ENCODE measurements around the gene AGAP1. TPM values are rescaled to one million over a fixed set of nuclear protein-coding genes. Genes with fewer than 3 reads are reported as not detected.

The AGAP1 gene
- total RNA-seq, 1 donor from 2014 or later = 44.0 TPM

DNA sequence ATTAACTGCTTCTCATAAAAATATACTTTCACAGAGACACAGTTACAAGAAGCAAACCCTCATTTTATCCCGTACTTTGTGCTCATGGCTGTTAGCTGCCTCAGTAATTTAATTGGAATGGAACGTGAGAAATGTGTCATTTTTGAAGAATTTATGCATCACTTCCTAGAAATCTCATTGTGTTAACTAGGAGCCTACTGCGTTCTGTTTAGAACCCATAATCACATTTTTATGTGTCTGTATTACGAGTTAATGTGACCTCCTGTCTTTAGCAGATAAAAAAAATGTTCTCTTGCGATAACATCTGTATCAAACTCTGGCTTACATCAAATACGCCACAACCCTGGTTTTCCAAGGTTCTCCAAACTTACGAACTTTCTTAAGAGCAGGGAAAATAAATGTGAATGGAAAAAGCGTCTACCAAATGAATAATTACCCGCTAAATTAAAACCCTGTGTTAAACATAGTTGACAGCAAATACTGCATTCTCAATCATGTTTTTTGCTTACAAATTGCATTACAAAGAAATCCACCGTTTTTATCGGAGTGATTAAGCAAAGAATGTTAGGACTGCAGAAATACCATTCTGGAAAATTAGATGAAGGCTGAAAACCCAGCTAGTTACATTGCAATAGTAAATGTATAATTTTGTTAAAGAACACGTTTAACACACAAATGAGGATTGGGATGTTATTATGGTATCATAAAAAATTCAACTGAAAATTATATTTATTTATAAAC, 686.4 kb downstream of the AGAP1 start:
- H3K27ac Mint-ChIP-seq = peak overlapping the region; percentile 88
- TF ChIP-seq, protein P1, sequence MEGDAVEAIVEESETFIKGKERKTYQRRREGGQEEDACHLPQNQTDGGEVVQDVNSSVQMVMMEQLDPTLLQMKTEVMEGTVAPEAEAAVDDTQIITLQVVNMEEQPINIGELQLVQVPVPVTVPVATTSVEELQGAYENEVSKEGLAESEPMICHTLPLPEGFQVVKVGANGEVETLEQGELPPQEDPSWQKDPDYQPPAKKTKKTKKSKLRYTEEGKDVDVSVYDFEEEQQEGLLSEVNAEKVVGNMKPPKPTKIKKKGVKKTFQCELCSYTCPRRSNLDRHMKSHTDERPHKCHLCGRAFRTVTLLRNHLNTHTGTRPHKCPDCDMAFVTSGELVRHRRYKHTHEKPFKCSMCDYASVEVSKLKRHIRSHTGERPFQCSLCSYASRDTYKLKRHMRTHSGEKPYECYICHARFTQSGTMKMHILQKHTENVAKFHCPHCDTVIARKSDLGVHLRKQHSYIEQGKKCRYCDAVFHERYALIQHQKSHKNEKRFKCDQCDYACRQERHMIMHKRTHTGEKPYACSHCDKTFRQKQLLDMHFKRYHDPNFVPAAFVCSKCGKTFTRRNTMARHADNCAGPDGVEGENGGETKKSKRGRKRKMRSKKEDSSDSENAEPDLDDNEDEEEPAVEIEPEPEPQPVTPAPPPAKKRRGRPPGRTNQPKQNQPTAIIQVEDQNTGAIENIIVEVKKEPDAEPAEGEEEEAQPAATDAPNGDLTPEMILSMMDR (IDR thresholded peaks at IDR 0.05; ENCODE audit: unreplicated experiment) = no peak
- DNase-seq (ENCODE audit: low spot score in 2 of 2, unreplicated experiment in 2 of 2) = no peak

DNA sequence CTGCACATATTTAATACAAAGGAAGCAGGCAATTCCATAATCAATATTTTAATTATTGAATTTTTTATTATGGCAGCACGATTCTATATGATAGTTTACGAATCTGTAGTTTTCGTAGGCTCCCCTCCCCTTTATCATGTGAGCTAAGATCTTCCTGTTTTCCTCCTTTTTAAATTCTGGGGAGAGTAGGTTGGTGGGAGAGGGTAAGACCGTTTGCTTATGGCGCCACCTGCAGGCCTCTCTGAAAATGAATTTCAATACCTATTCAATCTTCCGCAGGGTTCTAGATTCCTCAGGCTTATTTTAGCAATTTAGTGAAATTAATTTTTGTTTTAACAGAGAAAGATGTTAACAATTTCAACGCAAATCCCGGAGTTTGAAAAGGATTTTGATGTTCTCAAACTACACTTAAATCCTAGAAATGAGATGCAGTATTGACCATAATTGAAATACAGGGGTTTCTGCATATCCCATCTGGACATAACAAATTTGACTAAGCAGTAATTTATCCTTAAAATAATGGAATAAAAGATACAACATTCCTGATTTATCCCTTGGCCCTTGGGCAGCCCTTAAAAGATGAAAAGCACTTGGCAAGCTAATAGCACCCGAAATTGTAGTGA, 687.1 kb downstream of the AGAP1 start:
- Mint-ChIP-seq H3K27ac (no peak overlapping the region), H3K9me3 (peaks cover 14% of the 10 kb centered on the region), H3K36me3 (no peaks in the 10 kb centered on the region), H3K4me1 (peaks cover 23% of the 10 kb centered on the region), H3K27me3 (ENCODE audit: low read depth) (peaks cover 45% of the 10 kb centered on the region), H3K4me3 (peak overlapping the region; percentile 11)
- TF ChIP-seq, protein P1 (IDR thresholded peaks at IDR 0.05; ENCODE audit: unreplicated experiment) = peak; percentile 93
- DNase-seq (ENCODE audit: low spot score in 2 of 2, unreplicated experiment in 2 of 2) = peak in 1 of 2 experiments; percentile 77

More for the DNA sequence above, 686.4 kb downstream of the AGAP1 start:
- Mint-ChIP-seq H3K4me3 (peak overlapping the region; percentile 69), H3K36me3 (no peaks in the 10 kb centered on the region), H3K4me1 (peaks cover 27% of the 10 kb centered on the region), H3K27me3 (ENCODE audit: low read depth) (peaks cover 52% of the 10 kb centered on the region), H3K9me3 (peaks cover 8% of the 10 kb centered on the region)

Data from mesothelial cell of epicardium (in vitro differentiated cells).